K562 (cell line): Measurements from ENCODE around the gene MAST4. TPM values are rescaled to one million over a fixed set of nuclear protein-coding genes. Genes with fewer than 3 reads are reported as not detected.

Experiments used
- ATAC-seq: fragments of 200-7000 bp; cut with Tn5 transposase; 3 replicates; pipeline ENCODE4 v1.9.1; 2020; ENCODE audit warnings: moderate library complexity
- BruUV-seq: library from RNA; stranded (reverse); fragments of 400-500 nt; replicated peaks from 2 replicates; lab custom pipeline; 2021; lab: Mats Ljungman, UMichigan
- CTCF ChIA-PET: fragments of 300-600 bp; formaldehyde crosslinking; extraction: SDS; loops from one replicate; lab custom pipeline; 2021; ENCODE audit warnings: low intra/inter-chr PET ratio; lab: Yijun Ruan, JAX
- POLR2A ChIA-PET: fragments of 300-600, 350-650 bp; sonication (Branson Sonifier 250); formaldehyde crosslinking; extraction: SDS; loops from one replicate; lab custom pipeline; 2021; ENCODE audit warnings: antibody characterized with exemption, inconsistent platforms; lab: Yijun Ruan, JAX
- DNase-seq, 4 experiments: peaks; one replicate each; pipeline versions ENCODE4 v3.0.0 to v3.0.0-alpha.2; 2011 to 2018; ENCODE audit warnings: low spot score in 3 of 4, mixed read lengths in 3 of 4; ENCODE audit errors: extremely low read depth in 1 of 4
- FAIRE-seq: peaks from 2 replicates; lab custom pipeline; 2011; peaks lifted over from hg19 to GRCh38; lab: Jason Lieb, UNC
- H2AFZ ChIP-seq: 2 replicates; pipeline ENCODE4 v1.6.0; 2011; ENCODE audit warnings: low read depth, low read length, control low read depth, inconsistent platforms
- H3K27ac ChIP-seq: fragments of 200-600 bp; 3 replicates; pipeline ENCODE4 v1.8.0; 2011; ENCODE audit warnings: low read depth, mild to moderate bottlenecking, control low read depth, inconsistent platforms, low read length, moderate library complexity, mixed read lengths; ENCODE audit errors: extremely low read depth
- H3K27me3 ChIP-seq, 2 experiments: fragments of 300-600 bp in 1 of 2; 2 replicates in 1 of 2; 3 replicates in 1 of 2; pipeline versions ENCODE4 v1.6.0 to v1.8.0; 2011; ENCODE audit warnings: inconsistent platforms in 2 of 2, low read length in 2 of 2, mild to moderate bottlenecking in 1 of 2, mixed read lengths in 1 of 2, moderate library complexity in 1 of 2; ENCODE audit not compliant: control insufficient read depth in 2 of 2, insufficient read depth in 2 of 2
- H3K36me3 ChIP-seq: fragments of 300-600 bp; 3 replicates; pipeline ENCODE4 v1.8.0; 2011; ENCODE audit warnings: mild to moderate bottlenecking, low read length, inconsistent platforms; ENCODE audit not compliant: control insufficient read depth, insufficient read depth
- H3K4me1 ChIP-seq, 2 experiments: fragments of 200-600 bp in 1 of 2; replicated peaks in 1 of 2; 2 replicates in 1 of 2; 3 replicates in 1 of 2; pipeline versions ENCODE4 v1.5.1 to v1.8.0; 2011; ENCODE audit warnings: inconsistent platforms in 2 of 2, low read length in 2 of 2, mild to moderate bottlenecking in 1 of 2, mixed read lengths in 1 of 2, moderate library complexity in 1 of 2; ENCODE audit not compliant: control insufficient read depth in 2 of 2, insufficient read depth in 2 of 2
- H3K4me2 ChIP-seq: 2 replicates; pipeline ENCODE4 v1.6.1; 2011; ENCODE audit warnings: low read length, control low read depth, inconsistent platforms, mixed read lengths; ENCODE audit not compliant: insufficient read depth
- H3K4me3 ChIP-seq: fragments of 200-600 bp; sonication (generic), shearing (Covaris generic); 2 replicates; pipeline ENCODE4 v1.5.1; 2016; ENCODE audit warnings: control low read depth, inconsistent platforms
- H3K79me2 ChIP-seq: fragments of 200-600 bp; 3 replicates; pipeline ENCODE4 v1.8.0; 2011; ENCODE audit warnings: low read length, inconsistent platforms; ENCODE audit not compliant: control insufficient read depth, insufficient read depth
- H3K9ac ChIP-seq, 2 experiments: 2 replicates each; pipeline versions ENCODE4 v1.6.0 to v1.6.1; 2011; ENCODE audit warnings: low read depth in 2 of 2, low read length in 2 of 2, control low read depth in 1 of 2, inconsistent platforms in 1 of 2, mild to moderate bottlenecking in 1 of 2, mixed read lengths in 1 of 2; ENCODE audit not compliant: insufficient read depth in 1 of 2
- H3K9me1 ChIP-seq: one replicate; pipeline ENCODE4 v1.6.0; 2011; ENCODE audit warnings: inconsistent platforms, mild to moderate bottlenecking, low read length, moderate library complexity; ENCODE audit not compliant: control insufficient read depth, insufficient read depth
- H3K9me3 ChIP-seq: replicated peaks from 2 replicates; pipeline ENCODE4 v1.5.1; 2011; ENCODE audit warnings: low read depth, low read length, inconsistent platforms; ENCODE audit not compliant: control insufficient read depth, insufficient read depth
- H4K20me1 ChIP-seq: replicated peaks from 2 replicates; pipeline ENCODE4 v1.6.1; 2011; ENCODE audit warnings: low read length, inconsistent platforms, mixed read lengths; ENCODE audit not compliant: control insufficient read depth, insufficient read depth
- BRD9 ChIP-seq: fragments of 450-650 bp; IDR thresholded peaks from 2 replicates; pipeline ENCODE4 v1.6.1; 2018; ENCODE audit warnings: low read depth; ENCODE audit not compliant: partially characterized antibody
- CREM ChIP-seq: IDR thresholded peaks from 2 replicates; pipeline ENCODE4 v1.6.1; 2014; ENCODE audit warnings: antibody characterized with exemption, low read depth
- LARP7 ChIP-seq: fragments of 450-650 bp; IDR thresholded peaks from 2 replicates; pipeline ENCODE4 v1.6.1; 2016
- MEF2D ChIP-seq: conservative IDR thresholded peaks from 2 replicates; pipeline ENCODE4 v1.6.1; 2016; ENCODE audit warnings: low read depth, missing genetic modification characterization, missing compliant biosample characterization
- NRF1 ChIP-seq, 2 experiments: fragments of 450-650 bp; IDR thresholded peaks in 1 of 2; conservative IDR thresholded peaks in 1 of 2; 2 replicates each; pipeline ENCODE4 v1.6.1; 2014; ENCODE audit warnings: mild to moderate bottlenecking in 2 of 2
- PCBP2 ChIP-seq: fragments of 200-400 bp; formaldehyde crosslinking; IDR thresholded peaks from 2 replicates; pipeline ENCODE4 v1.6.1; 2018; ENCODE audit warnings: low read length, low read depth, mild to moderate bottlenecking, moderate library complexity; ENCODE audit not compliant: poor library complexity, severe bottlenecking
- SMAD1 ChIP-seq: fragments of 150-350 bp; IDR thresholded peaks from 2 replicates; pipeline ENCODE4 v1.6.1; 2014; ENCODE audit warnings: low read length, low read depth; ENCODE audit not compliant: partially characterized antibody
- ZBTB17 ChIP-seq: fragments of 450-650 bp; formaldehyde crosslinking; IDR thresholded peaks from 2 replicates; pipeline ENCODE4 v1.4.0; 2020; ENCODE audit warnings: mild to moderate bottlenecking
- ZBTB49 ChIP-seq: sonication (generic); formaldehyde crosslinking; IDR thresholded peaks from 2 replicates; pipeline ENCODE4 v1.8.0; 2022; ENCODE audit warnings: missing genetic modification reagents, mild to moderate bottlenecking, borderline replicate concordance
- ZNF24 ChIP-seq: fragments of 450-650 bp; IDR thresholded peaks from 2 replicates; pipeline ENCODE4 v1.6.1; 2016
- ZNF644 ChIP-seq: fragments of 200-800 bp; sonication (Bioruptor generic); IDR thresholded peaks from 2 replicates; pipeline ENCODE4 v1.6.1; 2016; ENCODE audit warnings: low read depth, missing genetic modification characterization, missing compliant biosample characterization
- WGBS: fragments of 100-300 bp; shearing (Covaris generic); methylation state at CpG from one replicate; pipeline ENCODE4 v1.1.6; 2016; ENCODE audit warnings: low coverage, mixed read lengths; ENCODE audit not compliant: insufficient coverage; ENCODE audit errors: missing lambda C conversion rate; 5-methylcytosine and 5-hydroxymethylcytosine counted together
- in situ Hi-C: fragments of 300-500 bp; cut with MboI; formaldehyde crosslinking; loops from 4 replicates; pipeline ENCODE4 v1.15.0; 2018; ENCODE audit warnings: inconsistent platforms, mixed read lengths
- intact Hi-C: fragments of 100-400 bp; cut with micrococcal nuclease; formaldehyde crosslinking; loops from 2 replicates; pipeline ENCODE4 v1.14.2; 2022
- polyA plus RNA-seq, 8 experiments: library from polyadenylated mRNA; depleted of rRNA in 4 of 8; stranded (reverse) in 5 of 8; unstranded in 3 of 8; fragments of >200 nt; fragmentation: Nextera tagmentation in 2 of 8; fragmentation: Illumina TruSeq in 1 of 8; extraction: Ambion mirVana in 2 of 8; extraction: Trizol in 1 of 8; gene quantifications; 2 replicates each; pipeline versions ENCODE4 v1.2.1 to v1.2.3, GENCODE V29; 2011 to 2014; ENCODE audit warnings: inconsistent platforms in 1 of 8, missing spikeins in 1 of 8
- total RNA-seq, 7 experiments: library from RNA; depleted of rRNA in 6 of 7; stranded (reverse); fragments of >200 nt in 6 of 7; fragmentation: Illumina TruSeq in 2 of 7; extraction: Trizol in 2 of 7; gene quantifications; 2 replicates each; pipeline versions ENCODE4 v1.2.1 to v1.2.3, GENCODE V29; 2011 to 2021; ENCODE audit warnings: low replicate concordance in 1 of 7
- TF ChIP-seq, protein P1 (sequence below), 2 experiments: fragments of 450-650 bp in 1 of 2; sonication (generic) in 1 of 2; formaldehyde crosslinking in 1 of 2; IDR thresholded peaks in 1 of 2; conservative IDR thresholded peaks in 1 of 2; 2 replicates each; pipeline versions ENCODE4 v1.6.1 to v1.8.1; 2016 to 2023; ENCODE audit warnings: mild to moderate bottlenecking in 2 of 2, moderate library complexity in 2 of 2, inconsistent platforms in 1 of 2, missing genetic modification reagents in 1 of 2
- TF ChIP-seq, protein P2 (sequence below): fragments of 200-800 bp; sonication (Bioruptor generic); IDR thresholded peaks from 2 replicates; pipeline ENCODE4 v1.6.1; 2016; ENCODE audit warnings: missing genetic modification characterization, missing compliant biosample characterization

MAST4 gene
- total and polyA plus RNA-seq, 9 of the 15 experiments (the other 6 are each of a cell fraction or from before 2014, with no cell fraction given) = 0.88 to 10.1 (median 5.2) TPM

- Histone ChIP-seq H3K4me1 (no peaks in the 10 kb centered on the region), H2AFZ (no peak overlapping the region), H3K9ac (no peak overlapping the region), H3K4me3 (no peak overlapping the region), H4K20me1 (no peaks in the 10 kb centered on the region), H3K79me2 (no peaks in the 10 kb centered on the region), H3K9me3 (no peaks in the 10 kb centered on the region), H3K9me1 (no peaks in the 10 kb centered on the region), H3K4me2 (no peak overlapping the region), H3K36me3 (no peaks in the 10 kb centered on the region), H3K27me3 (peaks cover 0 to 3% of the 10 kb centered on the region in 2 experiments; a peak in 2 of 5 replicates), H3K27ac (no peak overlapping the region)
- CTCF ChIA-PET = no interaction called here
- intact Hi-C loops = loop anchor here (5.0 kb wide), 1 partner anchor 221 kb away; no protein-coding TSS in a partner anchor
- in situ Hi-C loops = no loop called here
- DNase-seq (no peak), FAIRE-seq (no peak)
- BruUV-seq = no TSS peak
- 0% methylated on average over 4 of the region's 4 CpGs for WGBS
- POLR2A ChIA-PET = interaction anchor here (0.7 kb wide), 1 partner anchor 18 kb away, joined by 3 read pairs; no protein-coding TSS in a partner anchor
- no peak for TF ChIP-seq CREM
- no peak for TF ChIP-seq ZNF24
- TF ChIP-seq SMAD1 = no peak
- no peak for TF ChIP-seq PCBP2
- no peak for TF ChIP-seq ZBTB17
- TF ChIP-seq, protein P1, sequence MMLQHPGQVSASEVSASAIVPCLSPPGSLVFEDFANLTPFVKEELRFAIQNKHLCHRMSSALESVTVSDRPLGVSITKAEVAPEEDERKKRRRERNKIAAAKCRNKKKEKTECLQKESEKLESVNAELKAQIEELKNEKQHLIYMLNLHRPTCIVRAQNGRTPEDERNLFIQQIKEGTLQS (IDR thresholded peaks at IDR 0.05) = no peak
- TF ChIP-seq, protein P1 (CRISPR knock-in tag; conservative IDR thresholded peaks at IDR 0.05) = no peak
- no peak for TF ChIP-seq NRF1 (conservative IDR thresholded peaks at IDR 0.05 in 1 of 2, IDR thresholded peaks at IDR 0.05 in 1 of 2)
- TF ChIP-seq BRD9 = no peak
- no peak for TF ChIP-seq LARP7
- TF ChIP-seq, protein P2, sequence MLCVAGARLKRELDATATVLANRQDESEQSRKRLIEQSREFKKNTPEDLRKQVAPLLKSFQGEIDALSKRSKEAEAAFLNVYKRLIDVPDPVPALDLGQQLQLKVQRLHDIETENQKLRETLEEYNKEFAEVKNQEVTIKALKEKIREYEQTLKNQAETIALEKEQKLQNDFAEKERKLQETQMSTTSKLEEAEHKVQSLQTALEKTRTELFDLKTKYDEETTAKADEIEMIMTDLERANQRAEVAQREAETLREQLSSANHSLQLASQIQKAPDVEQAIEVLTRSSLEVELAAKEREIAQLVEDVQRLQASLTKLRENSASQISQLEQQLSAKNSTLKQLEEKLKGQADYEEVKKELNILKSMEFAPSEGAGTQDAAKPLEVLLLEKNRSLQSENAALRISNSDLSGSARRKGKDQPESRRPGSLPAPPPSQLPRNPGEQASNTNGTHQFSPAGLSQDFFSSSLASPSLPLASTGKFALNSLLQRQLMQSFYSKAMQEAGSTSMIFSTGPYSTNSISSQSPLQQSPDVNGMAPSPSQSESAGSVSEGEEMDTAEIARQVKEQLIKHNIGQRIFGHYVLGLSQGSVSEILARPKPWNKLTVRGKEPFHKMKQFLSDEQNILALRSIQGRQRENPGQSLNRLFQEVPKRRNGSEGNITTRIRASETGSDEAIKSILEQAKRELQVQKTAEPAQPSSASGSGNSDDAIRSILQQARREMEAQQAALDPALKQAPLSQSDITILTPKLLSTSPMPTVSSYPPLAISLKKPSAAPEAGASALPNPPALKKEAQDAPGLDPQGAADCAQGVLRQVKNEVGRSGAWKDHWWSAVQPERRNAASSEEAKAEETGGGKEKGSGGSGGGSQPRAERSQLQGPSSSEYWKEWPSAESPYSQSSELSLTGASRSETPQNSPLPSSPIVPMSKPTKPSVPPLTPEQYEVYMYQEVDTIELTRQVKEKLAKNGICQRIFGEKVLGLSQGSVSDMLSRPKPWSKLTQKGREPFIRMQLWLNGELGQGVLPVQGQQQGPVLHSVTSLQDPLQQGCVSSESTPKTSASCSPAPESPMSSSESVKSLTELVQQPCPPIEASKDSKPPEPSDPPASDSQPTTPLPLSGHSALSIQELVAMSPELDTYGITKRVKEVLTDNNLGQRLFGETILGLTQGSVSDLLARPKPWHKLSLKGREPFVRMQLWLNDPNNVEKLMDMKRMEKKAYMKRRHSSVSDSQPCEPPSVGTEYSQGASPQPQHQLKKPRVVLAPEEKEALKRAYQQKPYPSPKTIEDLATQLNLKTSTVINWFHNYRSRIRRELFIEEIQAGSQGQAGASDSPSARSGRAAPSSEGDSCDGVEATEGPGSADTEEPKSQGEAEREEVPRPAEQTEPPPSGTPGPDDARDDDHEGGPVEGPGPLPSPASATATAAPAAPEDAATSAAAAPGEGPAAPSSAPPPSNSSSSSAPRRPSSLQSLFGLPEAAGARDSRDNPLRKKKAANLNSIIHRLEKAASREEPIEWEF (CRISPR knock-in tag) = no peak
- no peak for TF ChIP-seq MEF2D (tag)
- TF ChIP-seq ZNF644 = no peak
- TF ChIP-seq ZBTB49 (CRISPR knock-in tag) = no peak
- TF ChIP-seq, all 486 proteins: peak for 0
- ATAC-seq = no peak
Observed at GRCh38 chr5:66986534-66986933, 390.3 kb downstream of the MAST4 start.
